Ishikawa (cell line): ENCODE data around the gene AGAP2.

Experiments used
- RAD21 ChIP-seq: IDR thresholded peaks from 2 replicates; pipeline ENCODE4 v1.6.1; 2012; ENCODE audit warnings: low read depth
- YY1 ChIP-seq: IDR thresholded peaks from 2 replicates; pipeline ENCODE4 v1.6.1; 2012; ENCODE audit warnings: low read depth

GRCh38 chr12:57763881-57764661 lies 25.5 kb upstream of the AGAP2 start:
- no peak for TF ChIP-seq YY1
- no peak for TF ChIP-seq RAD21
